WTC11 (cell line): Measurements from ENCODE around the gene AK5. TPM values are rescaled to one million over a fixed set of nuclear protein-coding genes. Genes with fewer than 3 reads are reported as not detected.

Experiments used
- ATAC-seq: fragments of 200-7000 bp; cut with Tn5 transposase; 2 replicates; pipeline ENCODE4 v1.10.0; 2021; ENCODE audit warnings: mild to moderate bottlenecking, moderate library complexity
- CTCF ChIA-PET: fragments of 300-600 bp; sonication (Branson Sonifier 250); formaldehyde crosslinking; loops from one replicate; lab custom pipeline; 2021; ENCODE audit warnings: antibody characterized with exemption; lab: Charles Lee
- POLR2A ChIA-PET: fragments of 350-600 bp; sonication (Branson Sonifier 250); formaldehyde crosslinking; loops from one replicate; lab custom pipeline; 2021; ENCODE audit warnings: antibody characterized with exemption; lab: Charles Lee
- DNase-seq: peaks from one replicate; pipeline ENCODE4 v3.0.0; 2021; ENCODE audit warnings: low spot score
- H3K27ac Mint-ChIP-seq: 2 replicates; pipeline ENCODE4 v1.8.0; 2021; ENCODE audit warnings: mixed read lengths
- H3K27me3 Mint-ChIP-seq: 2 replicates; pipeline ENCODE4 v1.8.0; 2021; ENCODE audit warnings: low read depth, mild to moderate bottlenecking, moderate library complexity, mixed read lengths
- H3K36me3 Mint-ChIP-seq: 2 replicates; pipeline ENCODE4 v1.8.0; 2021; ENCODE audit warnings: mixed read lengths
- H3K4me1 Mint-ChIP-seq: 2 replicates; pipeline ENCODE4 v1.8.0; 2022; ENCODE audit warnings: mixed read lengths
- H3K4me3 Mint-ChIP-seq: 2 replicates; pipeline ENCODE4 v1.8.0; 2021; ENCODE audit warnings: mild to moderate bottlenecking, moderate library complexity, mixed read lengths
- H3K9me3 Mint-ChIP-seq: 2 replicates; pipeline ENCODE4 v1.8.0; 2021; ENCODE audit warnings: mixed read lengths
- CREM ChIP-seq: sonication (generic); formaldehyde crosslinking; IDR thresholded peaks from 2 replicates; pipeline ENCODE4 v1.8.1; 2022; ENCODE audit warnings: mild to moderate bottlenecking, missing genetic modification reagents, moderate library complexity
- ELF4 ChIP-seq: sonication (generic); formaldehyde crosslinking; IDR thresholded peaks from 2 replicates; pipeline ENCODE4 v1.8.1; 2022; ENCODE audit warnings: low read depth, mild to moderate bottlenecking, moderate library complexity, missing genetic modification reagents
- ESRRA ChIP-seq: sonication (generic); formaldehyde crosslinking; IDR thresholded peaks from 2 replicates; pipeline ENCODE4 v1.8.1; 2022; ENCODE audit warnings: mild to moderate bottlenecking, missing genetic modification reagents, borderline replicate concordance
- ETV6 ChIP-seq: sonication (generic); formaldehyde crosslinking; IDR thresholded peaks from 2 replicates; pipeline ENCODE4 v1.8.1; 2022; ENCODE audit warnings: mild to moderate bottlenecking, missing genetic modification reagents
- FOXP1 ChIP-seq: sonication (generic); formaldehyde crosslinking; IDR thresholded peaks from 2 replicates; pipeline ENCODE4 v1.8.0; 2022; ENCODE audit warnings: missing genetic modification reagents, mild to moderate bottlenecking, moderate library complexity, borderline replicate concordance
- GRHL2 ChIP-seq: fragments of 250-450 bp; sonication (Bioruptor Pico); IDR thresholded peaks from 2 replicates; pipeline ENCODE4 v1.8.0; 2022; ENCODE audit warnings: mild to moderate bottlenecking, moderate library complexity; ENCODE audit not compliant: insufficient replicate concordance, severe bottlenecking
- HMGA2 ChIP-seq: fragments of 250-450 bp; sonication (Bioruptor Pico); IDR thresholded peaks from 2 replicates; pipeline ENCODE4 v1.4.0; 2021; ENCODE audit warnings: mild to moderate bottlenecking, moderate library complexity
- JAZF1 ChIP-seq: fragments of 250-450 bp; sonication (Bioruptor Pico); IDR thresholded peaks from 2 replicates; pipeline ENCODE4 v1.9.0; 2021; ENCODE audit warnings: moderate library complexity, mild to moderate bottlenecking, inconsistent platforms
- MYBL2 ChIP-seq: sonication (generic); formaldehyde crosslinking; IDR thresholded peaks from 2 replicates; pipeline ENCODE4 v1.8.1; 2023; ENCODE audit warnings: mild to moderate bottlenecking, moderate library complexity, missing genetic modification reagents
- RELA ChIP-seq: sonication (generic); formaldehyde crosslinking; IDR thresholded peaks from 2 replicates; pipeline ENCODE4 v1.8.1; 2022; ENCODE audit warnings: missing genetic modification reagents, mild to moderate bottlenecking, borderline replicate concordance
- RORB ChIP-seq: fragments of 250-450 bp; sonication (Bioruptor Pico); IDR thresholded peaks from 2 replicates; pipeline ENCODE4 v1.9.0; 2021; ENCODE audit warnings: mild to moderate bottlenecking
- ZBTB21 ChIP-seq: sonication (generic); formaldehyde crosslinking; IDR thresholded peaks from 2 replicates; pipeline ENCODE4 v1.8.1; 2023; ENCODE audit warnings: mild to moderate bottlenecking, missing genetic modification reagents, borderline replicate concordance
- ZNF121 ChIP-seq: sonication (generic); formaldehyde crosslinking; IDR thresholded peaks from 2 replicates; pipeline ENCODE4 v1.8.0; 2023; ENCODE audit warnings: missing genetic modification reagents
- ZNF423 ChIP-seq: fragments of 250-450 bp; sonication (Bioruptor Pico); IDR thresholded peaks from 2 replicates; pipeline ENCODE4 v2.1.2; 2022; ENCODE audit warnings: mild to moderate bottlenecking, moderate library complexity
- total RNA-seq: library from RNA; stranded (reverse); gene quantifications from 3 replicates; pipeline ENCODE4 v1.2.3, GENCODE V29; 2021
- TF ChIP-seq, protein P1 (sequence below): sonication (generic); formaldehyde crosslinking; IDR thresholded peaks from 2 replicates; pipeline ENCODE4 v1.8.0; 2023; ENCODE audit warnings: missing genetic modification reagents
- TF ChIP-seq, protein P2 (sequence below): sonication (generic); formaldehyde crosslinking; conservative IDR thresholded peaks from 2 replicates; pipeline ENCODE4 v1.8.1; 2023; ENCODE audit warnings: mild to moderate bottlenecking, low read depth, missing genetic modification reagents, moderate library complexity
- TF ChIP-seq, protein P3 (sequence below): sonication (generic); formaldehyde crosslinking; IDR thresholded peaks from 2 replicates; pipeline ENCODE4 v1.8.0; 2022; ENCODE audit warnings: mild to moderate bottlenecking, missing genetic modification reagents
- TF ChIP-seq, protein P4 (sequence below): fragments of 250-450 bp; sonication (Bioruptor Pico); IDR thresholded peaks from 2 replicates; pipeline ENCODE4 v1.9.0; 2021; ENCODE audit warnings: mild to moderate bottlenecking, borderline replicate concordance
- TF ChIP-seq, protein P5 (sequence below): sonication (generic); formaldehyde crosslinking; IDR thresholded peaks from 2 replicates; pipeline ENCODE4 v1.8.0; 2022; ENCODE audit warnings: mild to moderate bottlenecking, missing genetic modification reagents
- TF ChIP-seq, protein P6 (sequence below): fragments of 250-450 bp; sonication (Bioruptor Pico); IDR thresholded peaks from 2 replicates; pipeline ENCODE4 v1.8.0; 2021; ENCODE audit warnings: mild to moderate bottlenecking
- TF ChIP-seq, protein P7 (sequence below): sonication (generic); formaldehyde crosslinking; IDR thresholded peaks from 2 replicates; pipeline ENCODE4 v1.8.1; 2022; ENCODE audit warnings: missing genetic modification reagents, borderline replicate concordance

AK5 gene
- total RNA-seq, 1 experiment from 2014 or later, result 3.0 TPM

DNA sequence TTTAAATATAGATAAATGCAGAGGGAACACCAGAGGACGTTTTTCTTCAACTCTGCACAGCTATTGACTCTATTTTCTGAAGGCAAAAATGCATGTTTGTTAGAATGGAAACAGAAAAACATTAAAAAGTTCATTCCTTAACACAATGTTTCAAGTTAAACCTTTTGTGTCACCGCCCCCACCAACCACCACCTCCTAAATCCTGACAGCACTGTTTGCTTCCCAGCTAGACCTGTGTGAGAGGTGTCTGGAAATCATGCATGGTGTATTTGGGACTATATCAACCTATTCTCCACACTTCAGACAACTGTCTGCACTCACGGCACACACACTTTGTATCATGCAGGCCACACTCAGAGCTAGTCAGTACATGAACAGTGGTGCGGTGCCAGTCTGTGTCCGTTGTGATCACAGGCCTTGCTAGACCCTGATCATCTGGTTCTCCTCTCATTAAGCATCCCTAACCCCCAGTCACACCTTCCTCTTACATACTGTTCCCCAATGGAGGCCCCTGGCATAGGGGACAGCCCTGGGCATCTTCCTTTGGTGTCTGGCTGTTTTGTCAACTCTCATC, 276.9 kb downstream of the AK5 start:
- no peaks in the 10 kb centered on the region for H3K4me1 Mint-ChIP-seq
- no peak for TF ChIP-seq ESRRA (CRISPR knock-in tag)
- TF ChIP-seq JAZF1 (CRISPR knock-in tag), result no peak
- TF ChIP-seq ZBTB21, result no peak
- TF ChIP-seq ELF4 (CRISPR knock-in tag), result no peak
- TF ChIP-seq FOXP1 (CRISPR knock-in tag), result no peak
- no peak for TF ChIP-seq HMGA2
- no peak for TF ChIP-seq RORB (CRISPR knock-in tag)
- no peak for TF ChIP-seq MYBL2 (CRISPR knock-in tag)
- TF ChIP-seq, protein P1, sequence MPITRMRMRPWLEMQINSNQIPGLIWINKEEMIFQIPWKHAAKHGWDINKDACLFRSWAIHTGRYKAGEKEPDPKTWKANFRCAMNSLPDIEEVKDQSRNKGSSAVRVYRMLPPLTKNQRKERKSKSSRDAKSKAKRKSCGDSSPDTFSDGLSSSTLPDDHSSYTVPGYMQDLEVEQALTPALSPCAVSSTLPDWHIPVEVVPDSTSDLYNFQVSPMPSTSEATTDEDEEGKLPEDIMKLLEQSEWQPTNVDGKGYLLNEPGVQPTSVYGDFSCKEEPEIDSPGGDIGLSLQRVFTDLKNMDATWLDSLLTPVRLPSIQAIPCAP (CRISPR knock-in tag), result no peak
- TF ChIP-seq, all 79 proteins: peak for 0
- Mint-ChIP-seq H3K4me3 (no peak overlapping the region), H3K27ac (no peak overlapping the region), H3K27me3 (no peaks in the 10 kb centered on the region), H3K36me3 (no peaks in the 10 kb centered on the region), H3K9me3 (peaks cover 9% of the 10 kb centered on the region)
- POLR2A ChIA-PET, result no interaction called here
- DNase-seq (no peak), ATAC-seq (no peak)
- CTCF ChIA-PET, result no interaction called here

DNA sequence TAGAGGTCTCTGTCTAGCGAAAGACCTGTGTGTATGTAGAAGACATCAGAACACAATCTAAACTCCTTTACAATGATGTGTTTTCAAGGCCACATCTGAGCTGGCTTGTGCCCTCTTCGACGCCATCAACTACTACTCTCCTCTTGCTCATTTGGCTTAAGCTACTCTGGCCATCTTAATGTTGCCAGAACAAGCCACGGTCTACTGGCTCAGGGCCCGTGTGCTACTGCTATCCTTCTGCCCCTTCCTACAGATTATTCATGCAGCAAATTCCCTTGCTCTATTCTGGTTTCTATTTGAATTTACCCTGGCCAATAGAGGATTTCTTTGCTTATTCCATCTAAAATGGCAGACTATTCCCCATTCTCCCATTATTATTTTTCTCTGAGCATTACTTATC, 278.9 kb downstream of the AK5 start:
- ChIA-PET CTCF (no interaction called here), POLR2A (interaction anchor here (0.7 kb wide), 1 partner anchor 78 kb away, joined by 3 read pairs; no protein-coding TSS in a partner anchor)
- DNase-seq, result no peak
- Mint-ChIP-seq H3K36me3 (peaks cover 6% of the 10 kb centered on the region), H3K9me3 (peaks cover 6% of the 10 kb centered on the region), H3K27me3 (no peaks in the 10 kb centered on the region), H3K4me1 (no peaks in the 10 kb centered on the region), H3K4me3 (no peak overlapping the region), H3K27ac (no peak overlapping the region)
- no peak for ATAC-seq
- TF ChIP-seq, protein P2, sequence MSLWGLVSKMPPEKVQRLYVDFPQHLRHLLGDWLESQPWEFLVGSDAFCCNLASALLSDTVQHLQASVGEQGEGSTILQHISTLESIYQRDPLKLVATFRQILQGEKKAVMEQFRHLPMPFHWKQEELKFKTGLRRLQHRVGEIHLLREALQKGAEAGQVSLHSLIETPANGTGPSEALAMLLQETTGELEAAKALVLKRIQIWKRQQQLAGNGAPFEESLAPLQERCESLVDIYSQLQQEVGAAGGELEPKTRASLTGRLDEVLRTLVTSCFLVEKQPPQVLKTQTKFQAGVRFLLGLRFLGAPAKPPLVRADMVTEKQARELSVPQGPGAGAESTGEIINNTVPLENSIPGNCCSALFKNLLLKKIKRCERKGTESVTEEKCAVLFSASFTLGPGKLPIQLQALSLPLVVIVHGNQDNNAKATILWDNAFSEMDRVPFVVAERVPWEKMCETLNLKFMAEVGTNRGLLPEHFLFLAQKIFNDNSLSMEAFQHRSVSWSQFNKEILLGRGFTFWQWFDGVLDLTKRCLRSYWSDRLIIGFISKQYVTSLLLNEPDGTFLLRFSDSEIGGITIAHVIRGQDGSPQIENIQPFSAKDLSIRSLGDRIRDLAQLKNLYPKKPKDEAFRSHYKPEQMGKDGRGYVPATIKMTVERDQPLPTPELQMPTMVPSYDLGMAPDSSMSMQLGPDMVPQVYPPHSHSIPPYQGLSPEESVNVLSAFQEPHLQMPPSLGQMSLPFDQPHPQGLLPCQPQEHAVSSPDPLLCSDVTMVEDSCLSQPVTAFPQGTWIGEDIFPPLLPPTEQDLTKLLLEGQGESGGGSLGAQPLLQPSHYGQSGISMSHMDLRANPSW (CRISPR knock-in tag), result no peak
- TF ChIP-seq RELA (CRISPR knock-in tag) (no peak), ETV6 (no peak), ZNF423 (CRISPR knock-in tag) (no peak), GRHL2 (no peak), ZNF121 (no peak), CREM (CRISPR knock-in tag) (no peak)
- TF ChIP-seq, protein P3, sequence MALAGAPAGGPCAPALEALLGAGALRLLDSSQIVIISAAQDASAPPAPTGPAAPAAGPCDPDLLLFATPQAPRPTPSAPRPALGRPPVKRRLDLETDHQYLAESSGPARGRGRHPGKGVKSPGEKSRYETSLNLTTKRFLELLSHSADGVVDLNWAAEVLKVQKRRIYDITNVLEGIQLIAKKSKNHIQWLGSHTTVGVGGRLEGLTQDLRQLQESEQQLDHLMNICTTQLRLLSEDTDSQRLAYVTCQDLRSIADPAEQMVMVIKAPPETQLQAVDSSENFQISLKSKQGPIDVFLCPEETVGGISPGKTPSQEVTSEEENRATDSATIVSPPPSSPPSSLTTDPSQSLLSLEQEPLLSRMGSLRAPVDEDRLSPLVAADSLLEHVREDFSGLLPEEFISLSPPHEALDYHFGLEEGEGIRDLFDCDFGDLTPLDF (CRISPR knock-in tag), result no peak
- TF ChIP-seq, protein P4, sequence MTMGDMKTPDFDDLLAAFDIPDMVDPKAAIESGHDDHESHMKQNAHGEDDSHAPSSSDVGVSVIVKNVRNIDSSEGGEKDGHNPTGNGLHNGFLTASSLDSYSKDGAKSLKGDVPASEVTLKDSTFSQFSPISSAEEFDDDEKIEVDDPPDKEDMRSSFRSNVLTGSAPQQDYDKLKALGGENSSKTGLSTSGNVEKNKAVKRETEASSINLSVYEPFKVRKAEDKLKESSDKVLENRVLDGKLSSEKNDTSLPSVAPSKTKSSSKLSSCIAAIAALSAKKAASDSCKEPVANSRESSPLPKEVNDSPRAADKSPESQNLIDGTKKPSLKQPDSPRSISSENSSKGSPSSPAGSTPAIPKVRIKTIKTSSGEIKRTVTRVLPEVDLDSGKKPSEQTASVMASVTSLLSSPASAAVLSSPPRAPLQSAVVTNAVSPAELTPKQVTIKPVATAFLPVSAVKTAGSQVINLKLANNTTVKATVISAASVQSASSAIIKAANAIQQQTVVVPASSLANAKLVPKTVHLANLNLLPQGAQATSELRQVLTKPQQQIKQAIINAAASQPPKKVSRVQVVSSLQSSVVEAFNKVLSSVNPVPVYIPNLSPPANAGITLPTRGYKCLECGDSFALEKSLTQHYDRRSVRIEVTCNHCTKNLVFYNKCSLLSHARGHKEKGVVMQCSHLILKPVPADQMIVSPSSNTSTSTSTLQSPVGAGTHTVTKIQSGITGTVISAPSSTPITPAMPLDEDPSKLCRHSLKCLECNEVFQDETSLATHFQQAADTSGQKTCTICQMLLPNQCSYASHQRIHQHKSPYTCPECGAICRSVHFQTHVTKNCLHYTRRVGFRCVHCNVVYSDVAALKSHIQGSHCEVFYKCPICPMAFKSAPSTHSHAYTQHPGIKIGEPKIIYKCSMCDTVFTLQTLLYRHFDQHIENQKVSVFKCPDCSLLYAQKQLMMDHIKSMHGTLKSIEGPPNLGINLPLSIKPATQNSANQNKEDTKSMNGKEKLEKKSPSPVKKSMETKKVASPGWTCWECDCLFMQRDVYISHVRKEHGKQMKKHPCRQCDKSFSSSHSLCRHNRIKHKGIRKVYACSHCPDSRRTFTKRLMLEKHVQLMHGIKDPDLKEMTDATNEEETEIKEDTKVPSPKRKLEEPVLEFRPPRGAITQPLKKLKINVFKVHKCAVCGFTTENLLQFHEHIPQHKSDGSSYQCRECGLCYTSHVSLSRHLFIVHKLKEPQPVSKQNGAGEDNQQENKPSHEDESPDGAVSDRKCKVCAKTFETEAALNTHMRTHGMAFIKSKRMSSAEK, result no peak
- TF ChIP-seq, protein P5, sequence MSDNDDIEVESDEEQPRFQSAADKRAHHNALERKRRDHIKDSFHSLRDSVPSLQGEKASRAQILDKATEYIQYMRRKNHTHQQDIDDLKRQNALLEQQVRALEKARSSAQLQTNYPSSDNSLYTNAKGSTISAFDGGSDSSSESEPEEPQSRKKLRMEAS (CRISPR knock-in tag), result no peak
- TF ChIP-seq, protein P6, sequence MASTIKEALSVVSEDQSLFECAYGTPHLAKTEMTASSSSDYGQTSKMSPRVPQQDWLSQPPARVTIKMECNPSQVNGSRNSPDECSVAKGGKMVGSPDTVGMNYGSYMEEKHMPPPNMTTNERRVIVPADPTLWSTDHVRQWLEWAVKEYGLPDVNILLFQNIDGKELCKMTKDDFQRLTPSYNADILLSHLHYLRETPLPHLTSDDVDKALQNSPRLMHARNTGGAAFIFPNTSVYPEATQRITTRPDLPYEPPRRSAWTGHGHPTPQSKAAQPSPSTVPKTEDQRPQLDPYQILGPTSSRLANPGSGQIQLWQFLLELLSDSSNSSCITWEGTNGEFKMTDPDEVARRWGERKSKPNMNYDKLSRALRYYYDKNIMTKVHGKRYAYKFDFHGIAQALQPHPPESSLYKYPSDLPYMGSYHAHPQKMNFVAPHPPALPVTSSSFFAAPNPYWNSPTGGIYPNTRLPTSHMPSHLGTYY (CRISPR knock-in tag), result no peak
- TF ChIP-seq, protein P7, sequence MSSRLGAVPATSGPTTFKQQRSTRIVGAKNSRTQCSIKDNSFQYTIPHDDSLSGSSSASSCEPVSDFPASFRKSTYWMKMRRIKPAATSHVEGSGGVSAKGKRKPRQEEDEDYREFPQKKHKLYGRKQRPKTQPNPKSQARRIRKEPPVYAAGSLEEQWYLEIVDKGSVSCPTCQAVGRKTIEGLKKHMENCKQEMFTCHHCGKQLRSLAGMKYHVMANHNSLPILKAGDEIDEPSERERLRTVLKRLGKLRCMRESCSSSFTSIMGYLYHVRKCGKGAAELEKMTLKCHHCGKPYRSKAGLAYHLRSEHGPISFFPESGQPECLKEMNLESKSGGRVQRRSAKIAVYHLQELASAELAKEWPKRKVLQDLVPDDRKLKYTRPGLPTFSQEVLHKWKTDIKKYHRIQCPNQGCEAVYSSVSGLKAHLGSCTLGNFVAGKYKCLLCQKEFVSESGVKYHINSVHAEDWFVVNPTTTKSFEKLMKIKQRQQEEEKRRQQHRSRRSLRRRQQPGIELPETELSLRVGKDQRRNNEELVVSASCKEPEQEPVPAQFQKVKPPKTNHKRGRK (CRISPR knock-in tag), result no peak
